T-cell (primary cell): ENCODE measurements around the gene FRMD6. TPM values are rescaled to one million over a fixed set of nuclear protein-coding genes. Genes with fewer than 3 reads are reported as not detected.
"Not testable (repeated sequence)": the region's sequence is repeated elsewhere in the genome, so short reads cannot be mapped to it uniquely, and the experiment has no call there.

Source experiments
- ATAC-seq, 4 experiments: fragments of 200-7000 bp in 3 of 4; fragments of 150-1000 bp in 1 of 4; cut with Tn5 transposase; replicated peaks in 1 of 4; 1 replicate in 3 of 4; 2 replicates in 1 of 4; pipeline ENCODE4 v1.10.0; 2021; ENCODE audit warnings: moderate library complexity in 3 of 4, mild to moderate bottlenecking in 2 of 4, moderate number of reproducible peaks in 1 of 4
- CTCF ChIA-PET, 2 donors: fragments of 300-600 bp; sonication (Branson Sonifier 250); formaldehyde crosslinking; loops; one replicate each; lab custom pipeline; 2022; ENCODE audit warnings: antibody characterized with exemption in 2 of 2; lab: Charles Lee
- POLR2A ChIA-PET, 2 donors: fragments of 300-600 bp; sonication (Branson Sonifier 250); formaldehyde crosslinking; loops; one replicate each; lab custom pipeline; 2022; ENCODE audit warnings: antibody characterized with exemption in 2 of 2; lab: Charles Lee
- DNase-seq, 35 experiments: peaks; one replicate each; pipeline versions ENCODE4 v3.0.0 to v3.0.0-alpha.2; 2013 to 2023
- H3K27ac ChIP-seq: one replicate; pipeline ENCODE4 v1.5.1; 2013; ENCODE audit warnings: low read length
- H3K27me3 ChIP-seq, 2 experiments: replicated peaks in 1 of 2; 1 replicate in 1 of 2; 2 replicates in 1 of 2; pipeline versions ENCODE4 v1.6.1 to v1.7.0; 2013; ENCODE audit warnings: low read length in 1 of 2, mixed read lengths in 1 of 2; ENCODE audit not compliant: control insufficient read depth in 2 of 2, insufficient read depth in 2 of 2; ENCODE audit errors: extremely low read depth in 1 of 2
- H3K36me3 ChIP-seq, 2 donors: 1 replicate in 1 of 2; 2 replicates in 1 of 2; pipeline versions ENCODE4 v1.6.1 to v1.7.0; 2013; ENCODE audit warnings: low read length in 1 of 2; ENCODE audit not compliant: control insufficient read depth in 2 of 2, insufficient read depth in 1 of 2; ENCODE audit errors: extremely low read depth in 1 of 2
- H3K4me1 ChIP-seq, 2 experiments: 1 replicate in 1 of 2; 2 replicates in 1 of 2; pipeline versions ENCODE4 v1.6.1 to v1.7.0; 2013; ENCODE audit warnings: low read length in 2 of 2, mixed read lengths in 1 of 2; ENCODE audit not compliant: insufficient read depth in 2 of 2, control insufficient read depth in 1 of 2; ENCODE audit errors: extremely low read depth in 1 of 2
- H3K4me3 ChIP-seq, 2 donors: 1 replicate in 1 of 2; 2 replicates in 1 of 2; pipeline versions ENCODE4 v1.5.1 to v1.7.0; 2013; ENCODE audit warnings: mild to moderate bottlenecking in 2 of 2, low read length in 1 of 2, moderate library complexity in 1 of 2; ENCODE audit not compliant: control insufficient read depth in 1 of 2; ENCODE audit errors: extremely low read depth in 1 of 2
- H3K9me3 ChIP-seq: 2 replicates; pipeline ENCODE4 v1.7.0; 2013
- H3K27ac Mint-ChIP-seq, 2 donors: one replicate each; pipeline ENCODE4 v1.8.0; 2020 to 2021; ENCODE audit warnings: mild to moderate bottlenecking in 2 of 2, mixed read lengths in 2 of 2
- H3K27me3 Mint-ChIP-seq, 2 donors: one replicate each; pipeline ENCODE4 v1.8.0; 2021 to 2022; ENCODE audit warnings: mixed read lengths in 2 of 2
- H3K36me3 Mint-ChIP-seq: one replicate; pipeline ENCODE4 v1.8.0; 2021; ENCODE audit warnings: mixed read lengths
- H3K4me1 Mint-ChIP-seq, 3 donors: one replicate each; pipeline ENCODE4 v1.8.0; 2020 to 2022; ENCODE audit warnings: mixed read lengths in 3 of 3, mild to moderate bottlenecking in 1 of 3
- H3K4me3 Mint-ChIP-seq, 3 donors: one replicate each; pipeline ENCODE4 v1.8.0; 2020 to 2022; ENCODE audit warnings: mild to moderate bottlenecking in 3 of 3, mixed read lengths in 3 of 3, moderate library complexity in 3 of 3
- H3K9me3 Mint-ChIP-seq, 3 donors: one replicate each; pipeline ENCODE4 v1.8.0; 2020 to 2022; ENCODE audit warnings: mixed read lengths in 3 of 3
- WGBS: methylation state at CpG from one replicate; pipeline ENCODE4 v1.1.5; 2013; ENCODE audit warnings: missing lambda C conversion rate; ENCODE audit not compliant: insufficient coverage; 5-methylcytosine and 5-hydroxymethylcytosine counted together
- total RNA-seq, 35 experiments: library from RNA in 6 of 35; stranded (reverse) in 6 of 35; fragments of 120-200 nt in 1 of 35; gene quantifications; one replicate each; pipeline versions ENCODE4 v1.2.1 to v1.2.4 and lab custom pipeline; 2013 to 2026

The FRMD6 gene
- total RNA-seq, 5 donors from 2014 or later (not counting 1 experiment from before 2014, with no cell fraction given) = 0.86 to 1.9 (median 1.5) TPM

GRCh38 chr14:51735851-51736250 is 84.1 kb downstream of the FRMD6 start:
- POLR2A ChIA-PET = interaction anchor here in 1 of 2 donors (0.6 kb wide), 1 partner anchor 1402 kb away, joined by 3 read pairs; no protein-coding TSS in a partner anchor
- H3K27ac Mint-ChIP-seq = no peak overlapping the region

GRCh38 chr14:51738754-51739153 is 87.0 kb downstream of the FRMD6 start:
- CTCF ChIA-PET = no interaction called here
- ATAC-seq (no peak), DNase-seq (no peak)
- no peaks in the 10 kb centered on the region for H3K4me1 ChIP-seq
- Mint-ChIP-seq H3K4me3 (no peak overlapping the region), H3K4me1 (no peaks in the 10 kb centered on the region), H3K27me3 (peaks cover 4 to 6% of the 10 kb centered on the region in 2 donors), H3K27ac (no peak overlapping the region), H3K9me3 (no peaks in the 10 kb centered on the region), H3K36me3 (no peaks in the 10 kb centered on the region)
- H3K27me3 ChIP-seq = peaks cover 0 to 6% of the 10 kb centered on the region in 2 experiments
- H3K27ac ChIP-seq = no peak overlapping the region
- no peaks in the 10 kb centered on the region for H3K9me3 ChIP-seq
- no peaks in the 10 kb centered on the region for H3K36me3 ChIP-seq
- H3K4me3 ChIP-seq = no peak overlapping the region
- 51% methylated on average over 6 of the region's 8 CpGs for WGBS
- POLR2A ChIA-PET = interaction anchor here in 1 of 2 donors (0.7 kb wide), 1 partner anchor 785 kb away, joined by 4 read pairs; no protein-coding TSS in a partner anchor

More at GRCh38 chr14:51735851-51736250, 84.1 kb downstream of the FRMD6 start:
- H3K9me3 ChIP-seq = no peaks in the 10 kb centered on the region
- no peak overlapping the region for H3K27ac ChIP-seq
- no peak for ATAC-seq
- no peaks in the 10 kb centered on the region for H3K4me1 ChIP-seq
- no peak overlapping the region for H3K4me3 ChIP-seq
- DNase-seq = no peak
- Mint-ChIP-seq H3K36me3 (no peaks in the 10 kb centered on the region), H3K4me1 (no peaks in the 10 kb centered on the region), H3K4me3 (no peak overlapping the region), H3K9me3 (no peaks in the 10 kb centered on the region), H3K27me3 (peaks cover 12 to 18% of the 10 kb centered on the region in 2 donors)
- H3K36me3 ChIP-seq = no peaks in the 10 kb centered on the region
- 87% methylated on average over 3 of the region's 4 CpGs for WGBS
- H3K27me3 ChIP-seq = peaks cover 0 to 6% of the 10 kb centered on the region in 2 experiments
- CTCF ChIA-PET = no interaction called here

DNA sequence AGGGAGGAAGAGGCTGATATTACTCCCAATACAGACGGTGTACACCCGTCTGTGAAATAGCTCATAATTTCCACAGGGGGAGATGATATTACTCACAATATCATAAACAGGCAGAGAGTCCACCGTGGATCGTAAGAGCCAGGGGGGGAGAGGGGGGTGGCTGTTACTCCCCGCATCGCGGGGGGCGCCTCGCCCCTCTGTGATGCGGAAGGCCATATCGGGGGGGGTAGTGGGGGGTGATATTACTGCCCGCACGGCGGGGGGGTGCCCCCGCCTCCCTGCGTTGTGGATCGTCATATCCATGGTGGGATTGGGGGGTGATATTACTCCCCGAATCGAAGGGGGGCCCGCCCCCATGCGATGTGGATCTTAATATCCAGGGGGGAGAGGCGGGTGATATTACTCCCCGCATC is 91.9 kb downstream of the FRMD6 start:
- Histone ChIP-seq H3K4me1 (no peaks in the 10 kb centered on the region), H3K36me3 (no peaks in the 10 kb centered on the region), H3K27ac (no peak overlapping the region), H3K9me3 (no peaks in the 10 kb centered on the region), H3K27me3 (peaks cover 0 to 3% of the 10 kb centered on the region in 2 experiments), H3K4me3 (no peak overlapping the region)
- CTCF ChIA-PET = no interaction called here
- WGBS = 60% methylated on average over 1 of the region's 23 CpGs
- DNase-seq (no peak), ATAC-seq (no peak)
- Mint-ChIP-seq H3K27me3 (peaks cover 5 to 7% of the 10 kb centered on the region in 2 donors), H3K4me1 (no peaks in the 10 kb centered on the region), H3K36me3 (no peaks in the 10 kb centered on the region), H3K27ac (no peak overlapping the region), H3K4me3 (no peak overlapping the region), H3K9me3 (peaks cover 0 to 5% (median 0%) of the 10 kb centered on the region in 3 donors)
- POLR2A ChIA-PET = interaction anchor here in 1 of 2 donors (0.5 to 0.6 kb wide), 2 partner anchors 153 to 731 kb away, joined by 3 read pairs; no protein-coding TSS in a partner anchor

DNA sequence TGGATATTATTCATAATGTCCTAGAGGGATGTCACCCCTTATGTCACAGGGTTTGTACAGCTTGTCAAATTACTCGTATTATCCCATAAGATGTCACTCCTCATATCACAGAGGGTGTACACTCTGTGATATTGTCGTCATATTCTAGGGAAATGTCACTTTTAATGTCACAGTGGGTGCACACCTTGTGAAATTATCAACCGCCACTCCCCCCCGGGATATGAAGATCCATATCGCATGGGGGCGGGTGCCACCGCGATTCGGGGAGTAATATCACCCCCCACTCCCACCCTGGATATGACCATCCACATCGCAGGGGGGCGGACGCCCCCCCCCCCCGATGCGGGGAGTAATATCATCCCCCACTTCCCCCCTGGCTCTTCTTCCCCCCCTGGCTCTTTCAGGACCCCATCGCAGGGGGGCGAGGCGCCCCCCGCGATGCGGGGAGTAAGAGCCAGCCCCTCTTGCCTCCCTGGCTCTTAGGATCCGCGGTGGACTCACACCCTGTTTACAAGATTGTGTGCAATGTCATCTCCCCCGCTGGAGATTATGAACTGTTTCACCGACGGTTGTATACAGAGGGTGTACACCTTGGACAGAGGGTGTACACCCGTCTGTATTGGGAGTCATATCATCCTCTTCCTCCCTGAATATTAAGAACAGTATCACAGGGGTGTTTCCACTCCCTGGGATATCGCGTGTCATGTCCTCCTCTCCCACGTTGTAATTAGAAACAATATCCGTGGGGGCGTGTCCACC is 92.8 kb downstream of the FRMD6 start:
- Mint-ChIP-seq H3K27ac (no peak overlapping the region), H3K27me3 (peaks cover 5 to 7% of the 10 kb centered on the region in 2 donors), H3K4me1 (no peaks in the 10 kb centered on the region), H3K9me3 (peaks cover 0 to 5% (median 0%) of the 10 kb centered on the region in 3 donors), H3K4me3 (no peak overlapping the region), H3K36me3 (no peaks in the 10 kb centered on the region)
- no peak overlapping the region for H3K27ac ChIP-seq
- H3K4me3 ChIP-seq = no peak overlapping the region
- ChIA-PET CTCF (no interaction called here), POLR2A (no interaction called here)
- DNase-seq = no peak
- no peaks in the 10 kb centered on the region for H3K9me3 ChIP-seq
- 93% methylated on average over 5 of the region's 31 CpGs for WGBS
- no peaks in the 10 kb centered on the region for H3K4me1 ChIP-seq
- no peaks in the 10 kb centered on the region for H3K36me3 ChIP-seq
- H3K27me3 ChIP-seq = no peaks in the 10 kb centered on the region
- ATAC-seq = no peak

GRCh38 chr14:51746823-51747222 is 95.1 kb downstream of the FRMD6 start:
- DNase-seq, H3K4me1 ChIP-seq, H3K9me3 Mint-ChIP-seq, H3K27me3 ChIP-seq, CTCF ChIA-PET, H3K27me3 Mint-ChIP-seq, H3K27ac ChIP-seq, H3K4me1 Mint-ChIP-seq, H3K36me3 ChIP-seq, H3K27ac Mint-ChIP-seq, H3K4me3 Mint-ChIP-seq, POLR2A ChIA-PET, H3K36me3 Mint-ChIP-seq, ATAC-seq, H3K4me3 ChIP-seq, H3K9me3 ChIP-seq: not testable (repeated sequence)
- no CpG with 5 or more reads among the region's 25 CpGs for WGBS

- ChIA-PET CTCF (no interaction called here), POLR2A (interaction anchor here in 1 of 2 donors (0.6 to 0.7 kb wide), 3 partner anchors 52 to 131 kb away, joined by 3 to 6 read pairs (median 6); partner anchors contain the start of gene FRMD6)
- no peaks in the 10 kb centered on the region for H3K9me3 ChIP-seq
- ATAC-seq (no peak), DNase-seq (no peak)
- H3K4me1 Mint-ChIP-seq = no peaks in the 10 kb centered on the region
- WGBS = 76% methylated on average over 9 of the region's 13 CpGs
- H3K27me3 ChIP-seq = no peaks in the 10 kb centered on the region
- H3K4me3 Mint-ChIP-seq = no peak overlapping the region
- no peaks in the 10 kb centered on the region for H3K9me3 Mint-ChIP-seq
- H3K27ac ChIP-seq = no peak overlapping the region
- H3K27ac Mint-ChIP-seq = no peak overlapping the region
- no peaks in the 10 kb centered on the region for H3K36me3 ChIP-seq
- H3K27me3 Mint-ChIP-seq = peaks cover 17 to 18% of the 10 kb centered on the region in 2 donors
- H3K36me3 Mint-ChIP-seq = no peaks in the 10 kb centered on the region
- no peak overlapping the region for H3K4me3 ChIP-seq
- no peaks in the 10 kb centered on the region for H3K4me1 ChIP-seq
Measured at GRCh38 chr14:51750542-51750941, 98.8 kb downstream of the FRMD6 start.
